Tibial nerve (tissue), 3 donors: ENCODE measurements around the gene TAF9.

Experiments used
- POLR2A ChIP-seq, 2 donors: fragments of 450-650 bp; IDR thresholded peaks; one replicate each; pipeline ENCODE4 v1.6.1; 2017; ENCODE audit warnings: antibody characterized with exemption in 2 of 2, mild to moderate bottlenecking in 2 of 2, moderate library complexity in 2 of 2
- TF ChIP-seq, protein P1 (sequence below), 5 experiments: fragments of 200-600 bp in 3 of 5; fragments of 450-650 bp in 2 of 5; sonication (generic) in 3 of 5; IDR thresholded peaks; one replicate each; pipeline ENCODE4 v1.5.1; 2016 to 2019; ENCODE audit warnings: antibody characterized with exemption in 5 of 5, mild to moderate bottlenecking in 3 of 5, moderate library complexity in 2 of 5

- TF ChIP-seq, protein P1, sequence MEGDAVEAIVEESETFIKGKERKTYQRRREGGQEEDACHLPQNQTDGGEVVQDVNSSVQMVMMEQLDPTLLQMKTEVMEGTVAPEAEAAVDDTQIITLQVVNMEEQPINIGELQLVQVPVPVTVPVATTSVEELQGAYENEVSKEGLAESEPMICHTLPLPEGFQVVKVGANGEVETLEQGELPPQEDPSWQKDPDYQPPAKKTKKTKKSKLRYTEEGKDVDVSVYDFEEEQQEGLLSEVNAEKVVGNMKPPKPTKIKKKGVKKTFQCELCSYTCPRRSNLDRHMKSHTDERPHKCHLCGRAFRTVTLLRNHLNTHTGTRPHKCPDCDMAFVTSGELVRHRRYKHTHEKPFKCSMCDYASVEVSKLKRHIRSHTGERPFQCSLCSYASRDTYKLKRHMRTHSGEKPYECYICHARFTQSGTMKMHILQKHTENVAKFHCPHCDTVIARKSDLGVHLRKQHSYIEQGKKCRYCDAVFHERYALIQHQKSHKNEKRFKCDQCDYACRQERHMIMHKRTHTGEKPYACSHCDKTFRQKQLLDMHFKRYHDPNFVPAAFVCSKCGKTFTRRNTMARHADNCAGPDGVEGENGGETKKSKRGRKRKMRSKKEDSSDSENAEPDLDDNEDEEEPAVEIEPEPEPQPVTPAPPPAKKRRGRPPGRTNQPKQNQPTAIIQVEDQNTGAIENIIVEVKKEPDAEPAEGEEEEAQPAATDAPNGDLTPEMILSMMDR (IDR thresholded peaks at IDR 0.05), result no peak
- TF ChIP-seq POLR2A (IDR thresholded peaks at IDR 0.05), result no peak
Measured at GRCh38 chr5:69418554-69418953, 49.2 kb upstream of the TAF9 start.
